ENCODE measurements around the gene RIT2.

Gene RIT2

GRCh38 chr18:43009674-43010073, 105.8 kb downstream of the RIT2 start:
- no peak for TF ChIP-seq CTCF (IDR thresholded peaks at IDR 0.05; ENCODE audit: low read length, missing control alignments)
- no peak overlapping the region for H3K4me3 ChIP-seq (replicated peaks; ENCODE audit: low read depth, low read length)
- no peak for DNase-seq (ENCODE audit: low read depth)

GRCh38 chr18:43007365-43007764, 108.1 kb downstream of the RIT2 start:
- DNase-seq (ENCODE audit: low read depth): no peak
- H3K4me3 ChIP-seq (replicated peaks; ENCODE audit: low read depth, low read length): no peak overlapping the region
- no peak for TF ChIP-seq CTCF (IDR thresholded peaks at IDR 0.05; ENCODE audit: low read length, missing control alignments)

GRCh38 chr18:43004421-43004820, 111.1 kb downstream of the RIT2 start:
- DNase-seq (ENCODE audit: low read depth): no peak
- no peak for TF ChIP-seq CTCF (IDR thresholded peaks at IDR 0.05; ENCODE audit: low read length, missing control alignments)
- no peak overlapping the region for H3K4me3 ChIP-seq (replicated peaks; ENCODE audit: low read depth, low read length)

- TF ChIP-seq CTCF (IDR thresholded peaks at IDR 0.05; ENCODE audit: low read length, missing control alignments): no peak
These were observed 113.7 kb downstream of the RIT2 start for GRCh38 chr18:43001821-43002220.

GRCh38 chr18:42996824-42997223, 118.7 kb downstream of the RIT2 start:
- DNase-seq (ENCODE audit: low read depth): no peak
- no peak overlapping the region for H3K4me3 ChIP-seq (replicated peaks; ENCODE audit: low read depth, low read length)
- TF ChIP-seq CTCF (IDR thresholded peaks at IDR 0.05; ENCODE audit: low read length, missing control alignments): no peak

More at GRCh38 chr18:43001821-43002220, 113.7 kb downstream of the RIT2 start:
- peak; percentile 7 for DNase-seq (ENCODE audit: low read depth)
- H3K4me3 ChIP-seq (replicated peaks; ENCODE audit: low read depth, low read length): no peak overlapping the region

- DNase-seq (ENCODE audit: low read depth): no peak
- no peak overlapping the region for H3K4me3 ChIP-seq (replicated peaks; ENCODE audit: low read depth, low read length)
- TF ChIP-seq CTCF (IDR thresholded peaks at IDR 0.05; ENCODE audit: low read length, missing control alignments): no peak
These were observed 135.1 kb downstream of the RIT2 start for GRCh38 chr18:42980426-42980825.

GRCh38 chr18:42977982-42978637, 137.4 kb downstream of the RIT2 start:
- no peak for TF ChIP-seq CTCF (IDR thresholded peaks at IDR 0.05; ENCODE audit: low read length, missing control alignments)
- DNase-seq (ENCODE audit: low read depth): no peak
- no peak overlapping the region for H3K4me3 ChIP-seq (replicated peaks; ENCODE audit: low read depth, low read length)

Measured in fibroblast of pulmonary artery (primary cell).